MM.1S (cell line): ENCODE measurements around the gene BANP.

Source experiments
- DNase-seq: peaks from one replicate; pipeline ENCODE4 v3.0.0-alpha.2; 2015
- H2AFZ ChIP-seq: fragments of 300-600 bp; sonication (generic); 2 replicates; pipeline ENCODE4 v1.6.0; 2016; ENCODE audit warnings: antibody characterized with exemption, low read length
- H3F3A ChIP-seq: fragments of 300-600 bp; sonication (generic); 2 replicates; pipeline ENCODE4 v1.6.1; 2016; ENCODE audit warnings: mild to moderate bottlenecking, antibody characterized with exemption, low read length, moderate library complexity, mixed read lengths; ENCODE audit not compliant: insufficient read depth
- H3K27ac ChIP-seq: fragments of 300-600 bp; sonication (generic); 2 replicates; pipeline ENCODE4 v1.5.1; 2016; ENCODE audit warnings: mild to moderate bottlenecking, low read length
- H3K27me3 ChIP-seq: fragments of 300-600 bp; sonication (generic); replicated peaks from 2 replicates; pipeline ENCODE4 v1.6.0; 2016; ENCODE audit warnings: low read length; ENCODE audit not compliant: insufficient read depth
- H3K36me3 ChIP-seq: fragments of 300-600 bp; sonication (generic); replicated peaks from 2 replicates; pipeline ENCODE4 v1.6.1; 2016; ENCODE audit warnings: mild to moderate bottlenecking, low read length, mixed read lengths; ENCODE audit not compliant: insufficient read depth
- H3K4me1 ChIP-seq: fragments of 300-600 bp; sonication (generic); 2 replicates; pipeline ENCODE4 v1.6.1; 2016; ENCODE audit warnings: low read length, mixed read lengths
- H3K4me2 ChIP-seq: fragments of 300-600 bp; sonication (generic); 2 replicates; pipeline ENCODE4 v1.6.0; 2016; ENCODE audit warnings: low read depth, low read length
- H3K4me3 ChIP-seq: fragments of 300-600 bp; sonication (generic); 2 replicates; pipeline ENCODE4 v1.5.1; 2016; ENCODE audit warnings: low read length, mixed read lengths
- H3K79me2 ChIP-seq: fragments of 300-600 bp; sonication (generic); 2 replicates; pipeline ENCODE4 v1.6.1; 2016; ENCODE audit warnings: mixed run types, low read length, mixed read lengths
- H3K9ac ChIP-seq: fragments of 300-600 bp; sonication (generic); 2 replicates; pipeline ENCODE4 v1.6.1; 2016; ENCODE audit warnings: low read length, mixed read lengths
- H3K9me2 ChIP-seq: fragments of 300-600 bp; sonication (generic); replicated peaks from 2 replicates; pipeline ENCODE4 v1.6.1; 2016; ENCODE audit warnings: mild to moderate bottlenecking, low read length, mixed read lengths; ENCODE audit not compliant: insufficient read depth
- H3K9me3 ChIP-seq: fragments of 300-600 bp; sonication (generic); replicated peaks from 2 replicates; pipeline ENCODE4 v1.6.1; 2016; ENCODE audit warnings: mild to moderate bottlenecking, low read length, mixed read lengths; ENCODE audit not compliant: insufficient read depth
- H4K20me1 ChIP-seq: fragments of 300-600 bp; sonication (generic); 2 replicates; pipeline ENCODE4 v1.6.1; 2016; ENCODE audit warnings: mild to moderate bottlenecking, low read length, moderate library complexity, mixed read lengths; ENCODE audit not compliant: insufficient read depth
- CTCF ChIP-seq: fragments of 300-600 bp; sonication (generic); IDR thresholded peaks from 2 replicates; pipeline ENCODE4 v1.5.1; 2016; ENCODE audit warnings: antibody characterized with exemption, low read length, mixed read lengths
- EZH2 ChIP-seq: fragments of 300-600 bp; sonication (generic); optimal IDR thresholded peaks from 2 replicates; pipeline ENCODE3; 2017; ENCODE audit warnings: low read depth, mild to moderate bottlenecking, antibody characterized with exemption, low read length, mixed read lengths
- EZH2phosphoT487 ChIP-seq: fragments of 300-600 bp; sonication (generic); IDR thresholded peaks from 2 replicates; pipeline ENCODE4 v1.6.1; 2018; ENCODE audit warnings: antibody characterized with exemption, low read length

The BANP gene

DNA sequence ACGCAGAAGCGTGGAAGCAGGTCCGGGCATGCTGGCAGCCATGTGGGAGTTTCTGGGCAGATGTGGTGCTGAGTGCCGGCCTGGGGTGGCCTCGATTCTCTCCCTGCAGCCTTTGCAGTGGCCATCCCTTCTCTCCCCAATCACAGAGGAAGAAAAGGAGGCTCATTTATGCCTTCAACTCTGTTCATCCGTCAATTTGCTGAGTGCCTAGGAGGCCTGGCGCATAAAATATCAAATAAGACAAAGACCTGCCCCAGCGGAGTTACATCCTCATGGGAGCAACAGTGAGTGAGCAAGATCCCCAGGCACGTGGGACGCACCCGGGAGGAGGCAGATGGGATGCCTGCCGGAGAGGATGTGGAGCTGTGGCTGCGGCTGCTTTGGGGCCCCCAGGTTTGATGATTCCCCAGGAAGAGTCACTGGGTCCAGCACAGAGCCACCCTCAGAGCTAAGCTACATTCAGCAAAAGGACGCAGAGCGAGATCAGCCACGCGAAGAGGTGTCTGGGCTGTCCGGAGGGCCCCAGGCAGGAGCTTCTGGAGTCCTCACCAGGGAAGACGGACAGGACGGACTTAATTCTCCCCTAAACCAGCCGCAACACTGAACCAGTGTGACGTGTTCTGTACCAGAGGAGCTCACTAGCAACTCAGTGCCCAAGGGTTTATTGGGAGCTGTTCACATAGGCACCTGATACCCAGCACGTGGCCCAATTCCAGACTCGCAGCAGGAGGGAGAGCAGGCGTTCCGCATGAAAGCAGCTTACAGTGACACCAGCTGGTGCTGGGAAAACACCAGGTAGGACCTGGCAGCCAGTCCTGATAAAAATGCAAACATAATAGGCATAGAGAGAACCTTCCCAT, 26.2 kb upstream of the BANP start:
- DNase-seq, result no peak

DNA sequence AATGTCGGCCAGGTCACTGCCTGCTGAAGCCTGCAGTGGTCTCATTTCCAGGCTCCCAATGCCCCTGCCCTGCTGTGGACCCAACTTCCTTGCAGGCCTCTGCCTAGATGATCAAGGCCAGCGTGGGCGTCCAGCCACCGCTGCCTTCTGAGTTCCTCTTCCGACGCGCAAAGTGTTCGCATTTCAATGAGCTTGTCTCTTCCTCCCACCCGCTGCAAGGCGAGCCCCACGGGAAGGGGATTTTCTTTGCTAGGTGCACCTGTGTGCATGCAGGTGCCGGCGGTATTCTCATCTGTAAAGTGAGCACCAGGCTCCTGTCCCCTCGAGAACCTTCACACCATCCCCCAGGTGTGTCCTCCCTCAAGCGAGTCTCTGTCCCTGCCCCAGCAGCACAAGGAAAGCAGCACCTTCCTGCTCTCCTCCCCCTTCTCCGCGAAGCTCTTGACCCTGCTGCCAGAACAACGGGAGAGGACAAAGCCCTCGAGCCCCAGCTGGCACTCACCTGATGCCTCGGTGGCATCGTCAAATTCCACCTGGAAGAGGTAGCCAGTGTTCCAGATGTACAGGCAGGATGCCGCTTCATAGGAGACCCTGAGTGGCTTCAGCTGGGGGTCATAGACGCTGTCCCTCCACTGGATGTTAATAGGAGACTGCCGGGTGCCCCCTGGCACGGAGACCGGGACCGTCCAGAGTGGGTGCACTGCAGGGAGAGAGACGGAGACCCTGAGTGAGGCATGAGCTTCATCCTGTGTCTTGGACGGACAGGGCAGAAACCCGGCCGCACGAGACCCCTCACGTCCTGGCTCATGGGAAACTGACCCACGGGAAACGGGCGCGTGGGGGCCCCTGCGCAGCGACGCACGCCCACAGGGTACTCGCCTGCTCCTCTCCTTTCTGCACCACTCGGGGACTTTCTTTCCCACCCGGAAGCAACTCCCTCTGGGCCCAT, 24.7 kb upstream of the BANP start:
- no peak for DNase-seq

More for the DNA sequence above, 26.2 kb upstream of the BANP start:
- Histone ChIP-seq H3K36me3 (no peaks in the 10 kb centered on the region), H2AFZ (no peak overlapping the region), H3K4me2 (no peak overlapping the region), H3K27ac (no peak overlapping the region), H3K9me3 (no peaks in the 10 kb centered on the region), H3F3A (no peaks in the 10 kb centered on the region), H3K9me2 (no peaks in the 10 kb centered on the region), H3K79me2 (no peaks in the 10 kb centered on the region), H3K27me3 (peaks cover 11% of the 10 kb centered on the region), H3K4me3 (no peak overlapping the region), H3K4me1 (no peaks in the 10 kb centered on the region), H3K9ac (no peak overlapping the region), H4K20me1 (no peaks in the 10 kb centered on the region)
- TF ChIP-seq EZH2 (no peak), EZH2phosphoT487 (no peak), CTCF (no peak)

DNA sequence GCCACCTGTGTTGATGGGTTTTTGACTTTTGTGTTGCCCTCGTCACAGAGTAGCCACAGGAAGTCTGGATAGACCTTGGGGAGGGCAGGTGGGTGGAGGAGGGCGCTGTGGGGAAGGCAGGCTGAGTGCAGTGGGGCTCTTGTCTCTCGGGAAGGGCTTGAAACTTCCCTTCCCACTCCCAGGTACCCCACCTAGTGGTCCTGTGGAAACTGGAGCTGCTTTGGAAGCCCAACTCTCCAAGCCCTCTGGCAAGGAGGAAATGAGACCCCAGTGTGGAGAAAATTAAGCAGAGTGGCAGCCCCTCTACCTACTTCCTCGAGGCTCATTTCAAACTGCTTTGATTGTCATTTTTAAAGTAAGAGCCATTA, 24.1 kb upstream of the BANP start:
- Histone ChIP-seq H3K27ac (no peak overlapping the region), H3K79me2 (no peaks in the 10 kb centered on the region), H4K20me1 (no peaks in the 10 kb centered on the region), H3K27me3 (peaks cover 14% of the 10 kb centered on the region), H3F3A (no peaks in the 10 kb centered on the region), H3K9me2 (no peaks in the 10 kb centered on the region), H3K9me3 (no peaks in the 10 kb centered on the region), H3K4me3 (no peak overlapping the region), H3K4me2 (no peak overlapping the region), H3K9ac (no peak overlapping the region), H3K36me3 (no peaks in the 10 kb centered on the region), H2AFZ (no peak overlapping the region), H3K4me1 (no peaks in the 10 kb centered on the region)
- no peak for TF ChIP-seq CTCF
- no peak for TF ChIP-seq EZH2phosphoT487
- TF ChIP-seq EZH2, result no peak
- DNase-seq, result no peak

More for the DNA sequence above, 24.7 kb upstream of the BANP start:
- no peak for TF ChIP-seq EZH2
- TF ChIP-seq EZH2phosphoT487, result no peak
- no peak for TF ChIP-seq CTCF
- H3K9ac ChIP-seq, result no peak overlapping the region
- H3K36me3 ChIP-seq, result no peaks in the 10 kb centered on the region
- H4K20me1 ChIP-seq, result no peaks in the 10 kb centered on the region
- no peak overlapping the region for H2AFZ ChIP-seq
- no peaks in the 10 kb centered on the region for H3K9me2 ChIP-seq
- peaks cover 14% of the 10 kb centered on the region for H3K27me3 ChIP-seq
- no peak overlapping the region for H3K4me3 ChIP-seq
- H3K4me1 ChIP-seq, result no peaks in the 10 kb centered on the region
- no peak overlapping the region for H3K27ac ChIP-seq
- no peak overlapping the region for H3K4me2 ChIP-seq
- H3K79me2 ChIP-seq, result no peaks in the 10 kb centered on the region
- no peaks in the 10 kb centered on the region for H3K9me3 ChIP-seq
- no peaks in the 10 kb centered on the region for H3F3A ChIP-seq
